ENCODE measurements around the gene FAF1.

DNA sequence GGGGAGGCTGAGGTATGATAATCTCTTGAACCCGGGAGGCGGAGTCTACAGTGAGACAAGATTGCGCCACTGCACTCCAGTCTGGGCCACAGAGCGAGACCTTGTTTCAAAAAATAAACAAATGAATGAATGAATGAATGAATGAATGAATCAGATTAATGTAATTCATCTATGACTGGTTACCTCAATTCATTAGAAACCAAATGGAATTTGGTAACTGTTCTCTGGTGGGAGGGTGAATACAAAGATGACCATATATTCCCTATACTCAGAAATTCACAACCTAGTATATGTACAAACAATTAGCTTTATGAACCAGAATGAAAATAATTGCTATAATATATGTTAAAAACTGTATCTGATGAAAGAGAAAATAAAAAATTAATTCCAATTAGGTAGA is 80.9 kb downstream of the FAF1 start:
- TF ChIP-seq, protein P1, sequence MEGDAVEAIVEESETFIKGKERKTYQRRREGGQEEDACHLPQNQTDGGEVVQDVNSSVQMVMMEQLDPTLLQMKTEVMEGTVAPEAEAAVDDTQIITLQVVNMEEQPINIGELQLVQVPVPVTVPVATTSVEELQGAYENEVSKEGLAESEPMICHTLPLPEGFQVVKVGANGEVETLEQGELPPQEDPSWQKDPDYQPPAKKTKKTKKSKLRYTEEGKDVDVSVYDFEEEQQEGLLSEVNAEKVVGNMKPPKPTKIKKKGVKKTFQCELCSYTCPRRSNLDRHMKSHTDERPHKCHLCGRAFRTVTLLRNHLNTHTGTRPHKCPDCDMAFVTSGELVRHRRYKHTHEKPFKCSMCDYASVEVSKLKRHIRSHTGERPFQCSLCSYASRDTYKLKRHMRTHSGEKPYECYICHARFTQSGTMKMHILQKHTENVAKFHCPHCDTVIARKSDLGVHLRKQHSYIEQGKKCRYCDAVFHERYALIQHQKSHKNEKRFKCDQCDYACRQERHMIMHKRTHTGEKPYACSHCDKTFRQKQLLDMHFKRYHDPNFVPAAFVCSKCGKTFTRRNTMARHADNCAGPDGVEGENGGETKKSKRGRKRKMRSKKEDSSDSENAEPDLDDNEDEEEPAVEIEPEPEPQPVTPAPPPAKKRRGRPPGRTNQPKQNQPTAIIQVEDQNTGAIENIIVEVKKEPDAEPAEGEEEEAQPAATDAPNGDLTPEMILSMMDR (IDR thresholded peaks at IDR 0.05): no peak
- TF ChIP-seq POLR2A (IDR thresholded peaks at IDR 0.05) (no peak), EP300 (IDR thresholded peaks at IDR 0.05) (no peak)

All from tibial nerve (tissue), 4 donors.